NCI-H2171 (cell line): ENCODE results near the gene WDFY4.

ENCODE experiments used
- DNase-seq: peaks from one replicate; lab custom pipeline; 2025; lab: John Stamatoyannopoulos, UW

WDFY4 gene

GRCh38 chr10:48818081-48818480 is 133.4 kb downstream of the WDFY4 start:
- no peak for DNase-seq

- no peak for DNase-seq
Measured at GRCh38 chr10:48818861-48819520, 134.3 kb downstream of the WDFY4 start.

- DNase-seq, result no peak
Measured at GRCh38 chr10:48819783-48820182, 135.1 kb downstream of the WDFY4 start.

GRCh38 chr10:48820231-48820630 is 135.6 kb downstream of the WDFY4 start:
- DNase-seq, result no peak

GRCh38 chr10:48820699-48821098 is 136.0 kb downstream of the WDFY4 start:
- DNase-seq, result no peak

- no peak for DNase-seq
Measured at GRCh38 chr10:48821111-48821510, 136.4 kb downstream of the WDFY4 start.

GRCh38 chr10:48821692-48822091 is 137.0 kb downstream of the WDFY4 start:
- no peak for DNase-seq

- DNase-seq, result no peak
Measured at GRCh38 chr10:48833674-48834073, 149.0 kb downstream of the WDFY4 start.

- no peak for DNase-seq
Measured at GRCh38 chr10:48834189-48834965, 149.7 kb downstream of the WDFY4 start.

- DNase-seq, result no peak
Measured at GRCh38 chr10:48835781-48836180, 151.1 kb downstream of the WDFY4 start.

GRCh38 chr10:48836605-48837004 is 151.9 kb downstream of the WDFY4 start:
- DNase-seq, result no peak

GRCh38 chr10:48838834-48839233 is 154.2 kb downstream of the WDFY4 start:
- no peak for DNase-seq

- DNase-seq, result no peak
Measured at GRCh38 chr10:48839809-48840679, 155.4 kb downstream of the WDFY4 start.

GRCh38 chr10:48842231-48842630 is 157.6 kb downstream of the WDFY4 start:
- no peak for DNase-seq

- no peak for DNase-seq
Measured at GRCh38 chr10:48843198-48843597, 158.5 kb downstream of the WDFY4 start.

- DNase-seq, result no peak
Measured at GRCh38 chr10:48844616-48845015, 159.9 kb downstream of the WDFY4 start.

- no peak for DNase-seq
Measured at GRCh38 chr10:48845512-48845911, 160.8 kb downstream of the WDFY4 start.

- no peak for DNase-seq
Measured at GRCh38 chr10:48847691-48848090, 163.0 kb downstream of the WDFY4 start.

- DNase-seq, result no peak
Measured at GRCh38 chr10:48856855-48857254, 172.2 kb downstream of the WDFY4 start.

GRCh38 chr10:48872234-48872633 is 187.6 kb downstream of the WDFY4 start:
- DNase-seq, result no peak

GRCh38 chr10:48878091-48878490 is 193.4 kb downstream of the WDFY4 start:
- no peak for DNase-seq

- DNase-seq, result no peak
Measured at GRCh38 chr10:48879451-48879850, 194.8 kb downstream of the WDFY4 start.
